ENCODE data around the gene NOSIP. TPM values are rescaled to one million over a fixed set of nuclear protein-coding genes. Genes with fewer than 3 reads are reported as not detected.
A peak's percentile ranks its signal among the peaks of the same experiment; 100 is the strongest.

NOSIP gene
- polyA plus RNA-seq, 1 of the 3 experiments (the other 2 are of a cell fraction): 128 TPM

DNA sequence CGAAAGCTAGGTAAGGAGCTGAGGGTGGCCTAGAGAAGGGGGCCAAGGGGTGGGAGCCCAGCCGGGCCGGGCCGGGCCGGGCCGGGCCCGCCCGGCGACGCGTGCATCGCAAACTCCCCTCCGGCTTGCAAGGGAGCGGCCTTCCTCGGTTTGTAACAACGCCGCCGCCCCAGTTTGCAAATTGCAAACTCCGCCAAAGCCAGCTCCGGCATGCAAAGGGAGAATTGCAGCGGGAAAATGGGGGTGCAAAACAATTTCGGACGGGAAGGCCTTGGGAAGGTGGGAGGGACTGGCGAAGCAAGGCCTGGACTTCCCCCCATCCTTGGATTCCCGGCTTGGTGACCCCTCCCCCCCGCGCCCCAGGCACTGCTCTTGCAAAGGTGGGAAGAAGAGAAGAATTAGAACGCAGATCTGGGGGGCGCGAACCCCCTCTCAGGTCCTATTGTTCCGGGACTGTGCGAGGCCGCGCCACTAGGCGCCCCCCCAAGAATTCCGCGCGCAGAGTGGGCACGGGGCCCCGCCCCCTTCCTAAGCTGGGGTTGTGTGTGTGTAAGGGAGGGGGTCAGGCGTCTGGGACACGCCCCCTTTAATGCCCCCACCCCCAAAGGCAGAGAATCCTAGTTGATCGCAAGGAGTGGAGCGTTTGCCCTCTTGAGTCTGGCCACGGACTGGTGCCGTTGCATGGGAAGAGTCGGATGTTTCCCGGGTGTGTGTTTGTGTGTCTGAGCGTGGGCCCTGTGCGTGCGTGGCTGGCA lies 11.6 kb upstream of the NOSIP start:
- Histone ChIP-seq H3K79me2 (ENCODE audit: insufficient read depth) (peaks cover 41% of the 10 kb centered on the region), H2AFZ (ENCODE audit: low read depth) (no peak overlapping the region), H3K4me2 (peak overlapping the region; percentile 98), H3K4me1 (ENCODE audit: control insufficient read depth in 1 of 2, insufficient read depth in 2 of 2, low read depth in 1 of 2, low read length in 1 of 2) (peaks cover 0 to 12% of the 10 kb centered on the region in 2 experiments; a peak in 1 of 4 replicates), H4K20me1 (ENCODE audit: insufficient read depth) (peaks cover 29% of the 10 kb centered on the region), H3K9me3 (no peaks in the 10 kb centered on the region), H3K27me3 (ENCODE audit: insufficient read depth) (no peaks in the 10 kb centered on the region), H3K4me3 (ENCODE audit: low read depth in 2 of 2, low read length in 1 of 2) (peak overlapping the region; percentile 79 to 90), H3K36me3 (replicated peaks in 1 of 2; ENCODE audit: control insufficient read depth in 1 of 2, insufficient read depth in 2 of 2, low read length in 1 of 2) (peaks cover 12 to 26% of the 10 kb centered on the region in 2 experiments), H3K27ac (ENCODE audit: low read depth in 2 of 2, low read length in 1 of 2) (peak overlapping the region; percentile 75 to 95), H3K9me2 (no peaks in the 10 kb centered on the region), H3F3A (replicated peaks; ENCODE audit: insufficient read depth) (peaks cover 29% of the 10 kb centered on the region), H3K9ac (peak overlapping the region; percentile 88)
- DNase-seq: peak; percentile 62
- ChIA-PET POLR2A (interaction anchor here (0.6 to 1.1 kb wide), 3 partner anchors 9 to 48 kb away, joined by 3 read pairs; partner anchors contain the start of gene RRAS), CTCF (interaction anchor here (1.0 kb wide), 2 partner anchors 40 to 80 kb away, joined by 3 read pairs; no protein-coding TSS in a partner anchor)
- TF ChIP-seq SIN3A (IDR thresholded peaks at IDR 0.05; ENCODE audit: borderline replicate concordance, low read depth, low read length) (0 out of 2 replicates have a peak, but pooled peaks have one; percentile 46), RXRA (IDR thresholded peaks at IDR 0.05; ENCODE audit: borderline replicate concordance, low read depth) (no peak), MXI1 (IDR thresholded peaks at IDR 0.05; ENCODE audit: low read depth, low read length) (peak; percentile 59; the same call in 1 of the 2 replicates), CHD2 (IDR thresholded peaks at IDR 0.05; ENCODE audit: low read length, partially characterized antibody) (peak; percentile 20), NFIC (IDR thresholded peaks at IDR 0.05; ENCODE audit: borderline replicate concordance) (no peak)
- TF ChIP-seq, protein P1, sequence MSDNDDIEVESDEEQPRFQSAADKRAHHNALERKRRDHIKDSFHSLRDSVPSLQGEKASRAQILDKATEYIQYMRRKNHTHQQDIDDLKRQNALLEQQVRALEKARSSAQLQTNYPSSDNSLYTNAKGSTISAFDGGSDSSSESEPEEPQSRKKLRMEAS (IDR thresholded peaks at IDR 0.05; ENCODE audit: low read depth): 0 out of 2 replicates have a peak, but pooled peaks have one; percentile 10
- 1% methylated on average over 19 of the region's 51 CpGs for WGBS (ENCODE audit: low lambda C conversion rate)

DNA sequence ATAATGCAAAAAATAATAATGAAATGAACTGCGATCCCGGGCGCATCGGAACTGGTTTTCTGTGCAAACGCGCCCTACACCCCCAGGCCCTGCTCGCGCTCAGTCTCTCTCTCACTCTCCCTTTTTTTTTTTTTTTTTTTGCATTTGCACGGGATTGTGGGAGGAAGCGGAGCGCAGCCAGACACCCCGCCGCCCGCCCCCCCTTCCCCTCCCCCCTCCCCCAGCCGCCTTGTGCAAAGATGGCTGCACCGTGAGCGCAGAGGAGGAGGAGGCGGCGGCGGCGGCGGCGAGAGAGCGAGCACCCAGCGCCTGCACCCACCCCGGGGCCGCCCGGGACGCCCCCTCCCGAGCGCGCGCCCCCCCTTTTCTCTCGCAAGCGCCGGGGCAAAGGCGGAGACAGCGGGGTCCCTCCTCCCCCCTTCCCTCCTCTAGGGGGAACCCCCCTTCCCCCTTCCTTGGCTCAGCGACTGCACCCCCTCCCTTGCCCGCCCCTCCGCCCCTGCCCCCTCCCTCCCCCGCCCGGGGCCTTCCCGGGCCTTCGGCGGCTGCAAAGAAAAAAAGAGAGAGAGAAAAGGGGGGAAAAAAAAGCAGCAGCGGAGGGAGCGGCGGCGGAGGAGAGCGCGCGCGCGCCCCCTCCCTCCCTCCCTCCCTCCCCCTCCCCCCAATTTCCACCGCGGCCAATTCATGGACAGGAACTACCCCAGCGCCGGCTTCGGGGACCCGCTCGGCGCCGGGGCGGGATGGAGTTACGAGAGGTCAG lies 10.8 kb upstream of the NOSIP start, which contains the start of gene PRR12:
Gene PRR12, plus strand, starts transcription at position 212 of the 760 bp plus-strand sequence. Its CDS starts 473 bp downstream, at position 685.
- Histone ChIP-seq H3K9ac (peak within 1 kb of the TSS; percentile 88), H4K20me1 (ENCODE audit: insufficient read depth) (peaks cover 27% of the 10 kb centered on the region), H3K9me3 (no peaks in the 10 kb centered on the region), H3K36me3 (replicated peaks in 1 of 2; ENCODE audit: control insufficient read depth in 1 of 2, insufficient read depth in 2 of 2, low read length in 1 of 2) (peaks cover 12 to 20% of the 10 kb centered on the region in 2 experiments), H3K4me2 (peak within 1 kb of the TSS; percentile 99), H3K9me2 (no peaks in the 10 kb centered on the region), H3K27ac (ENCODE audit: low read depth in 2 of 2, low read length in 1 of 2) (peak within 1 kb of the TSS; percentile 78 to 95), H3K27me3 (ENCODE audit: insufficient read depth) (no peaks in the 10 kb centered on the region), H3F3A (replicated peaks; ENCODE audit: insufficient read depth) (peaks cover 29% of the 10 kb centered on the region), H2AFZ (ENCODE audit: low read depth) (peak within 1 kb of the TSS; percentile 7; the same call in 1 of the 2 replicates), H3K4me1 (ENCODE audit: control insufficient read depth in 1 of 2, insufficient read depth in 2 of 2, low read depth in 1 of 2, low read length in 1 of 2) (peaks cover 0 to 12% of the 10 kb centered on the region in 2 experiments; a peak in 1 of 4 replicates), H3K4me3 (ENCODE audit: low read depth in 2 of 2, low read length in 1 of 2) (peak within 1 kb of the TSS; percentile 79 to 90), H3K79me2 (ENCODE audit: insufficient read depth) (peaks cover 37% of the 10 kb centered on the region)
- TF ChIP-seq SIN3A (IDR thresholded peaks at IDR 0.05; ENCODE audit: borderline replicate concordance, low read depth, low read length) (no peak), ELF1 (IDR thresholded peaks at IDR 0.05) (no peak), MEF2A (IDR thresholded peaks at IDR 0.05; ENCODE audit: borderline replicate concordance, low read depth) (no peak), RCOR1 (IDR thresholded peaks at IDR 0.05; ENCODE audit: low read length) (peak; percentile 33; the same call in 1 of the 2 replicates), FOXJ3 (CRISPR knock-in tag; IDR thresholded peaks at IDR 0.05) (no peak), TAF1 (IDR thresholded peaks at IDR 0.05; ENCODE audit: borderline replicate concordance, low read depth, low read length) (peak; percentile 78), YY1 (IDR thresholded peaks at IDR 0.05; ENCODE audit: low read depth) (peak; percentile 69), POLR2AphosphoS5 (IDR thresholded peaks at IDR 0.05; ENCODE audit: low read depth, low read length) (peak; percentile 67; the same call in 1 of the 2 replicates)
- DNase-seq: peak; percentile 89
- WGBS (ENCODE audit: low lambda C conversion rate): under 1% methylated on average over 51 of the region's 66 CpGs
- CTCF ChIA-PET: interaction anchor here (1.0 to 1.5 kb wide), 7 partner anchors 21 to 112 kb away, joined by 3 to 7 read pairs (median 3); no protein-coding TSS in a partner anchor
- POLR2A ChIA-PET: interaction anchor here (1.1 to 1.5 kb wide), 2 partner anchors 10 to 49 kb away, joined by 3 to 11 read pairs; partner anchors contain the start of genes NOSIP, PRRG2 and RRAS
